Measurements from ENCODE around the gene WDR11.

The WDR11 gene

DNA sequence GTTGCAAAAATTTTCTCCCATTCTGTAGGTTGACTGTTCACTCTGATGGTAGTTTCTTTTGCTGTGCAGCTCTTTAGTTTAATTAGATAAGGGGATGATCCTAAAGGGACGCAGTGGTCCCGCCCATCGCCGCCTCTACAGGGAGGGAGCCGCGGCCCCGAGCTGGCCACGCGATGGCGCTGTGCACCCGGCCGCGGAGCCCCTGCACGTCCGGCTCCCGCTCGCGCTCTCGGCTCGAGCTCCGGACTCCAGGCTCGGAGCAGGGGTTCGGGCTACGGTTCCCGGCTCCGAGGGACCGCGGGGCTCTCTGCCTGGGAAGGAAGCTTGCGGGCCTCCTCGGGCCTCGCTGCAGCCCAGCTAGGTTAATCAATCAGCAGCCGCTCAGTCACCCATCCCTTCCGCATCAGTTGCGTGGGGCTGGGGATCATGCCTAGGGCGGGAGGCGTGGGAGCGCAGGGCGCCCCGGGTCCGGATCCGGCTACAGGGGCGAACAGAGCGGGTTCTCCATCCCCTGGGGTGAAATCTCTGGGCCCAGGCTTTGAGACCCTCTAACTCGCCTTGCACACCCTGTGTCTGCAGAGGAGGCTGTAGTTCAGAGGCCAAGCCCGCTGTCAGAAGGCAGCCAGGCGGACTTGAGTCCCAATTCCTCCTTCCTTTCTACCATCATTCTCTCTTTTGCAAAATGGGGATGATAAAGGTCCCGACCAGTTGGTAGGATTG lies 97.9 kb downstream of the WDR11 start:
- no peak for DNase-seq

DNA sequence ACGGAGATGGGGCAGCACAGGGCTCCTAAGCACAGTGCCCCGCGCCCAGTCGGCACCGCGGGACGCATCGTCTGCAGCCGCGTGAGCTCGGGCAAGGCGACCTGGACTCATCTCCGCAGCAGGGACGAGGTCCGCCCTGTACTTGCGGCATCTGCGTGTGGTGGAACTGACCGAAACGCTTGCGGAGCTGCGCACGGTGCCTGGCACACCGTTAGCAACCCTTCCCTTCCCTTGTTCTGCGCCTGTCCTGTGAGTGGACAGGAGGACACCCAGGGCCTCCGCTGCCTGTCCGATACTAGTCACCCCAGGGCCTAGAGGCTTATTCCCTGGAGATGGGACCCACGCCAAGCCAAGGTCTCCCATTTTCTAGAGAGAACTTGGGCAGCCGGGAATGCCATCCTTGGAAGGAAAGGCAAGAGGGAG lies 98.5 kb downstream of the WDR11 start:
- no peak for DNase-seq

GRCh38 chr10:120950051-120950561 lies 98.9 kb downstream of the WDR11 start:
- no peak for DNase-seq

GRCh38 chr10:120951288-120951687 lies 100.1 kb downstream of the WDR11 start:
- no peak for DNase-seq

DNA sequence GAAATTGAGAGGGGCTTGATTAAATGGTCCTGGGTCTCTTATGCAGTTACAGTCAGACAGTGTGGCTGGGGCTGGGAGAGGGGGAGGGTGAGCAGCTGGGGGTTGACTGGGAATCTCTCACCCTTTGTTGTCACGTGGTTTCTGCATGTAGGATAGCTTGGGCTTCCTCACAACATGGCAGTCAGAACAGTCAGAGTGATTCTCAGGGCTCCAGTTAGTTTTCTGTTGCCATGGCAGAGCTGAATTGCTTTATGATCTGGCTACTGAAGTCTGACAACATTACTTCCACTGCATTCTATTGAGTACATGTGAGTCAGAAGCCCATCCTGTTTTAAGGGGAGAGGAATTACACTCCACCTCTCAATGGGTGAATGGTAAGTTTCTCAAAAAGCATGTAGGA lies 102.7 kb downstream of the WDR11 start:
- DNase-seq = no peak
